SKM-1 treated with dmso at 0.1 percent for 144 hours (cell line): Measurements from ENCODE around the gene SRRM5.
"Not testable (repeated sequence)": the region's sequence is repeated elsewhere in the genome, so short reads cannot be mapped to it uniquely, and the experiment has no call there.

Experiments used
- DNase-seq: peaks from one replicate; lab custom pipeline; 2025; ENCODE audit not compliant: unreplicated experiment; lab: John Stamatoyannopoulos, UW

The SRRM5 gene

GRCh38 chr19:43611788-43612187 is at the start of gene SRRM5:
TSS of gene SRRM5 (plus strand) at chr19:43612088. CDS start at chr19:43612122, 34 bp downstream.
- DNase-seq: no peak

- DNase-seq: no peak
Measured at GRCh38 chr19:43562226-43562697, 49.6 kb upstream of the SRRM5 start.

DNA sequence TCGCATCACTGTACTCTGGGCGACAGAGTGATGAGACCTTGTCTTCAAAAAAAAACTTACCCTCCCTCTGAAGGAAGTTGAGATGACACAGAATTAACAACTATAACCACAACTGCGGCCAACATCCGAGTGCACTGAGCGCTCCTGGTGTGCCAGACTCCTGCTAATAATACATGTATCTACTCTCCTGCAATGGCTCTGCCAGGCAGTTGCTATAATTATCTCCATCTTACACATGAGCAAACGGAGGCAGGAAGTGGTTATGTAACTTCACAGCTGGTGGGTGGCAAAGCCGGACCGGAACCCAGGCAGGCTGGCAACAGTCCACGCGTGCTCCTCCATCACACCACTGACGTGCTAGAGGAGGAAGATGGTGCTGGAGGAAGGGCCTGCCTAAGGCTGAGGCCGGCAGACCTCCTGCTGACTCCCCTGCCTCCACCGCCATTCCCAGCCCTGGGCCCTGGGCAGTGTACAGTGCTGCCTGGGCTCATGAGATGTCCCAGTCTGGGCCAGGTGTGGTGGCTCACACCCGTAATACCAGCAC is 49.1 kb upstream of the SRRM5 start:
- peak; percentile 94 for DNase-seq

DNA sequence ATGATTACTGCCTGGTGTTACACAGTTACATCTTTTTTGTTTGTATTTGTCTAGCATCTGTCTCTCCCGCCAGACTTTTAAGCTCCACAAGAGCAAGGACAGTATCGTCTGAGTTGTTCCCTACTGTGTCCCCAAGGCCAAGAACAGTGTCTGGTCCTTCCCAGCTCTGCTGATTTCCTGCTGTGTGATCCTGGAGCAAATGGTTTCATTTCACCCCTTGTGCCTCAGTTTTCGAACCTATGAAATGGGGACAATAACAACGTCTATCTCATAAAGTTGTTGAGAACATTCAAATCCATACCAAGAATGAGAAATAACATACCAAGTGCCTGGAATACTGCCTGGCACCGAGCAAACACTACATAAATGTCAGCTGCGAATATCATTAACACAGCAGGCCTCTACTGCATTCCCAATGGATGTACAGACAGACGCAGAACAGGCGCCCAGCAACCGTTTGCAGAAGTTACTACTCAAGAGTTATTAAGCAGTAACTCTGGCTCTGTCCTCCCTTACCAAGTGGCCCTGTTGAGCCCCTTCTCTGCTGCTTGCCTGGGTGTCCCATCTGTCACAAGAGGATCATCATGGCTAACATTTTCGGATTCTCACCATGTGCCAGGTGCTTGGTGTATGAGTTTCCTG is 48.0 kb upstream of the SRRM5 start:
- DNase-seq: no peak

GRCh38 chr19:43564800-43565199 is 47.1 kb upstream of the SRRM5 start:
- no peak for DNase-seq

GRCh38 chr19:43569657-43570056 is 42.2 kb upstream of the SRRM5 start:
- DNase-seq: no peak

DNA sequence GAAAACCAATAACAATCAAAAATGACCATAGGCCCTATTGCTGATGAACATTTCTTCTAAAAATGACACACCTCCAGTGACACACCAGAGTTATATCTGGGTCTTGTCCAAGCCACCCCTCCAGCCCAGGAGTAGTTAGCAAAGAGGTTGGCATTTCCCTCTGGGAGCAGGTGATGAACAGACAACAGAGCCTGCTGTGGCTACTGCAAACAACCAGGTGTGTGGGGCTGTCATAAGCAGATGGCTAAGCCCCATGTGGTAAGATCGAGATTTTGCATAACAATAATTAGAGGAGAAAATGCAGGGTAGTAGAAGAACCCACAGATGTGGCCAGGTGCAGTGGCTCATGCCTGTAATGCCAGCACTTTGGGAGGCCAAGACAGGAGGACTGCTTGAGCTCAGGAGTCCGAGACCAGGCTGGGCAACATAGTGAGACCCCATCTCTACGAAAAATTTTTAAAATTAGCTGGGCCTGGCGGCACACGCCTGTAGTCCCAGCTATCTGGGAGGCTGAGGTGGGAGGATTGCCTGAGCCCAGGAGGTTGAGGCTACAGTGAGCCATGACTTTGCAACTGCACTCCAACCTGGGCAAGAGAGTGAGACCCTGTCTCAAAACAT is 41.6 kb upstream of the SRRM5 start:
- DNase-seq: no peak

DNA sequence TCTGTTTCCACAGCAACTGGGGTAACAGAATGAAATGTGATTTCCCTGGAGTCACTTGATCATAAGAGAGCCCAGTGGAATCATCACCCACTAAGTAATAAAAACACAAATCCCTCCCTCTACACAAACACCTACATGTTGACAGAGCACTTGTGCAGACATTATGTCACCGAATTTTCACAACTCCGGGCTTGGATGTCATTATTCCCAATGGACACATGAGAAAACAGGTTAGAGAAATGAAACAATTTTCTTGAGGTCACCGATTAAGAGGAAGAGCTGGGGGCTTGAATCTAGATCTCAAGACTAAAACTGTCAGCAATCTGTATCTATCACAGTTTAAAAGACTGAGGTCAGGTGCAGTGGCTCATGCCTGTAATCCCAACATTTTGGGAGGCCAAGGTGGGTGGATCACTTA is 39.7 kb upstream of the SRRM5 start:
- DNase-seq: no peak

- DNase-seq: no peak
Measured at GRCh38 chr19:43574424-43575155, 37.3 kb upstream of the SRRM5 start.

DNA sequence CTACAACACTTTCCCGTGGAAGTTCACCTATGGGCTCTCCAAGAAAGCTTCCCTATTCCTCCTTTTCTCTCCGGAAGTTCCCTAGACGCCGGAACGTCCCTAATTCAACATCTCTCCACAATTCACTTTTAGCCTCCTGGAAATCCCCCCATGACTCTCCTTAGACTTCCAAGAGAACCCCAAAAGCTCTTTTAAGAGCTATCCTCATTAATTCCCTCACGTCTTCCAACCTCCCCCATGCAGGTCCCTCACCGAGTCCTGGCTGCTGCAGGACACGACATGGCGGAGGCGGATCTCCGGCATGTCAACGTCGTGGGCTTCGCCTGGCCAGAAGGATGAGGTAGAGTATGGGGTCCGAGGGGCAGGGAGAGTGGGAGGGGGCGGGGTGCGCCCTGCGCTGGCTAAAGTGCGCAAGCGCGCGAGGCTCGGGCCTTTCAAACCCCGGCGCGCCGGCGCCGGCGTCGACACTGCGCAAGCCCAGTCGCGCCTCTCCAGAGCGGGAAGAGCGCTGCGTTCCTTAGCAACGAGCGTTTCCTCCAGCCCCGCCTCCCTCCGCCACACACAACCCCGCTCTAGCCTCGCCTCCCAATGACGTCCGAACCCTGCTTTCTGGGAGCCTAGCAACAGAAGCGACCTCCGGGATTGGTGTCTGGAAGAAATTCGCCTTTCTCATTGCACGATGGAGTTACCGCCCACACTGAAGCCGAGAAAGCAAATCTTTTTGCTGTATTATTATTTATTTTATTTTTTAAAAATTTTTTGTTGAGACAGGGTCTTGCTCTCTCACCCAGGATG is 36.5 kb upstream of the SRRM5 start, which contains the start of the genes PINLYP and XRCC1:
TSS of gene PINLYP (plus strand) at position 646 of the 795 bp plus-strand sequence. CDS start 1,391 bp downstream, outside the sequence.
TSS of gene XRCC1 (minus strand) at position 372 of the 795 bp plus-strand sequence. CDS start at position 303, 69 bp downstream.
- DNase-seq: peak; percentile 91

DNA sequence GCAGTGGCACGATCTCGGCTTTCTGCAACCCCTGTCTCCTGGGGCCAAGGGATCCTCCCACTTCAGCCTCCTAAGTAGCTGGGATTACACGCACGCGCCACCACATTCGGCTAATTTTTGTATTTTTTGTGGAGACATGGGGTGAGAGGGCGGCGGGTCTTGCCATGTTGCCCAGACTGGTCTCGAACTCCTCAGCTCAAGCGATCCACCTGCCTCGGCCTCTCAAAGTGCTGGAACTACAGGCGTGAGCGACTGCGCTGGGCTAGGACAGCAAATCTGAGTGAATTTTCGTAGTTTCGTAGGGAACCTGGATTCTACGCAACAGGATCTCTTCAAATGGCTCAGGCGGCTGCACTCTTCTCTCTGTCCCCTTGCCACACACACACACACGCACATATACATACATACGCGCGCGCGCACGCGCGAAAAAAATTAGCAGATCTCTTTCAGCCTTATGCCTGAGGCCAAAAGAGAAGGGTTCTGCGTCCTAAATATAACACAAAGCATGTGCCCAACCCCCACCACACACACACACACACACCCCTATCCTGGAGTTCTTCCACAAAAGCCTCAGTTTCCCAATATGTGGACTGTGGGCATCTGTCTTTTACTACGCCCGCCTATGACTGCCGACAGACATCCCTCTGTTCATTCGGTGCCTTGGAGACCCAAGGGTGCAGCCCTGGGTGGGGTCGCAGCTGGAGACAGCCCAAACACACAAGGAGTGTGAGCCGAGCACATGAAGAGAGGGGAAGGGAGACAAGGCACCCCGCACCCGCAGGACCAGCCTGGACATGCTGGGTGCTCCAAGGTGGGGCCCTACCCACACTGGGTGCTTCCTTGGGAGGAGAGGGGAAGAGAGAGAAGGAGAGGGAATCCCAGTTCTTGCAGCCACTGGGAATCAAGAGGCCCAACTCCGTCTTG is 35.7 kb upstream of the SRRM5 start:
- DNase-seq: no peak

DNA sequence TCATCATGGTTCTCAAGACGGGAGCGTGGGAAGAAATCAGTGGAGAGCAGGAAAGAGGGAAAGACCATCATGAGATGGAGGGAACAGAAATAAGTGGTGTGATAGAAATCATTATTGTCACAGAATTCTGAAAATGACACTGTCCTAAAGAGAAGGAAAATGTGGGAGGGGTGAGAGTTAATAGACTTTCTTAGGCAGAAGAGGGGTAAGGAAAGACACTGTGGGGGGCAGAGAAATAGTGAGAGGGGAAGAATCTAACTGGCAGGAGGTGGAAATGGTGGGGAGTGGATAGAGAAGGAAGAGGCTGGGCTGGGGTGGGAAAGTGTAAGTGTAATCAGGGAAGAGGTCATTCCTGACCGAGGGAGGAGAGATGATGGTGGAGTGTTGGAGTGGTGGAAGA is 33.1 kb upstream of the SRRM5 start:
- no peak for DNase-seq

GRCh38 chr19:43581467-43581866 is 30.4 kb upstream of the SRRM5 start:
- no peak for DNase-seq

- DNase-seq: no peak
Measured at GRCh38 chr19:43582495-43582894, 29.4 kb upstream of the SRRM5 start.

- no peak for DNase-seq
Measured at GRCh38 chr19:43584484-43584883, 27.4 kb upstream of the SRRM5 start.

GRCh38 chr19:43586346-43586745 is 25.5 kb upstream of the SRRM5 start:
- no peak for DNase-seq

GRCh38 chr19:43587029-43587428 is 24.9 kb upstream of the SRRM5 start:
- DNase-seq: not testable (repeated sequence)

- DNase-seq: no peak
Measured at GRCh38 chr19:43589277-43589676, 22.6 kb upstream of the SRRM5 start.

DNA sequence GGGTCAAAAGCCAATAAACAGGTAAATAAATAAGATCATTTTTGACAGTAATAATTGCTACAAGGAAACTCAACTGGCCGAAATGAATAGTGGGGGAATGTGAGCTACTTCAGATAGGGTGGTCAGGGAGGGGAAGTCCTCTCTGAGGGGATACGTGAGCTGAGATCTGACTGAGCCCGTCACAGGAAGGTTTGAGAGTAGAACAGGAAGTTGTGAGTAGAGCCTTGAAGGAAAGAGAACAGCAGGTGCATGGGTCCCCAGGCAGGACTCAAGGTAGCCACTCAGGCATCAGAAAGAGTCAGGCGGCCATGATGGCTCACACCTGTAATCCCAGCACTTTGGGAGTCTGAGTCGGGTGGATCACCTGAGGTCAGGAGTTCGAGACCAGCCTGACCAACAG is 22.2 kb upstream of the SRRM5 start:
- no peak for DNase-seq
